HEK293 (cell line): ENCODE results near the gene GLMP.

Experiments
- CTCF ChIA-PET: fragments of 350-600 bp; formaldehyde crosslinking; extraction: SDS; loops from one replicate; lab custom pipeline; 2021; ENCODE audit warnings: antibody characterized with exemption; lab: Yijun Ruan, JAX
- POLR2A ChIA-PET: fragments of 300-600 bp; formaldehyde crosslinking; extraction: SDS; loops from one replicate; lab custom pipeline; 2020; ENCODE audit warnings: antibody characterized with exemption, inconsistent platforms; lab: Yijun Ruan, JAX
- H3K27ac ChIP-seq: fragments of 200-500 bp; sonication (Bioruptor generic); 2 replicates; pipeline ENCODE4 v1.5.1; 2014; ENCODE audit warnings: low read depth, low read length, control low read depth, inconsistent platforms; ENCODE audit errors: extremely low read depth
- H3K36me3 ChIP-seq, 2 experiments: fragments of 200-500 bp in 1 of 2; sonication (Bioruptor generic) in 1 of 2; 1 replicate in 1 of 2; 2 replicates in 1 of 2; pipeline ENCODE4 v1.5.1; 2014 to 2017; ENCODE audit warnings: inconsistent platforms in 2 of 2, low read length in 2 of 2; ENCODE audit not compliant: control insufficient read depth in 2 of 2, insufficient read depth in 1 of 2
- H3K4me1 ChIP-seq: fragments of 200-500 bp; sonication (Bioruptor generic); 2 replicates; pipeline ENCODE4 v1.5.1; 2014; ENCODE audit warnings: mild to moderate bottlenecking, low read length, inconsistent platforms; ENCODE audit not compliant: control insufficient read depth, insufficient read depth
- H3K4me3 ChIP-seq: 2 replicates; pipeline ENCODE4 v1.5.1; 2011; ENCODE audit warnings: low read depth, mild to moderate bottlenecking, control low read depth, low read length, moderate library complexity
- H3K9me3 ChIP-seq: fragments of 200-500 bp; sonication (Bioruptor generic); 2 replicates; pipeline ENCODE4 v1.5.1; 2014; ENCODE audit warnings: low read depth, low read length, inconsistent platforms; ENCODE audit not compliant: control insufficient read depth, insufficient read depth
- EGR2 ChIP-seq: fragments of 450-650 bp; formaldehyde crosslinking; IDR thresholded peaks from 2 replicates; pipeline ENCODE4 v1.5.1; 2016; ENCODE audit warnings: low read depth, missing biosample characterization, missing genetic modification characterization
- OSR2 ChIP-seq: fragments of 450-650 bp; formaldehyde crosslinking; IDR thresholded peaks from 2 replicates; pipeline ENCODE4 v1.5.1; 2016; ENCODE audit warnings: missing biosample characterization, missing genetic modification characterization
- REPIN1 ChIP-seq: fragments of 450-650 bp; formaldehyde crosslinking; IDR thresholded peaks from 2 replicates; pipeline ENCODE4 v1.5.1; 2017; ENCODE audit warnings: missing biosample characterization, missing genetic modification characterization, low read depth
- YY1 ChIP-seq: fragments of 450-650 bp; formaldehyde crosslinking; IDR thresholded peaks from 2 replicates; pipeline ENCODE4 v1.5.1; 2018; ENCODE audit warnings: missing biosample characterization, missing genetic modification characterization
- ZNF146 ChIP-seq: fragments of 450-650 bp; formaldehyde crosslinking; IDR thresholded peaks from 2 replicates; pipeline ENCODE4 v1.5.1; 2016; ENCODE audit warnings: missing biosample characterization, missing genetic modification characterization
- ZNF16 ChIP-seq: fragments of 450-650 bp; formaldehyde crosslinking; IDR thresholded peaks from 2 replicates; pipeline ENCODE4 v1.5.1; 2016; ENCODE audit warnings: low read depth, missing biosample characterization, missing genetic modification characterization
- ZNF175 ChIP-seq: fragments of 450-650 bp; formaldehyde crosslinking; IDR thresholded peaks from 2 replicates; pipeline ENCODE4 v1.5.1; 2016; ENCODE audit warnings: missing biosample characterization, missing genetic modification characterization
- ZNF184 ChIP-seq: fragments of 450-650 bp; IDR thresholded peaks from 2 replicates; pipeline ENCODE4 v1.5.1; 2018; ENCODE audit warnings: missing biosample characterization, mild to moderate bottlenecking, missing genetic modification characterization
- ZNF202 ChIP-seq: fragments of 450-650 bp; formaldehyde crosslinking; IDR thresholded peaks from 2 replicates; pipeline ENCODE4 v1.5.1; 2016; ENCODE audit warnings: missing biosample characterization, missing genetic modification characterization, borderline replicate concordance
- ZNF23 ChIP-seq: fragments of 450-650 bp; formaldehyde crosslinking; IDR thresholded peaks from 2 replicates; pipeline ENCODE4 v1.5.1; 2016; ENCODE audit warnings: missing biosample characterization, missing genetic modification characterization, borderline replicate concordance
- ZNF24 ChIP-seq: fragments of 450-650 bp; formaldehyde crosslinking; IDR thresholded peaks from 2 replicates; pipeline ENCODE4 v1.5.1; 2016; ENCODE audit warnings: missing biosample characterization, missing genetic modification characterization
- ZNF311 ChIP-seq: fragments of 450-650 bp; formaldehyde crosslinking; IDR thresholded peaks from 2 replicates; pipeline ENCODE4 v1.5.1; 2017; ENCODE audit warnings: missing biosample characterization, missing genetic modification characterization, borderline replicate concordance
- ZNF335 ChIP-seq: fragments of 450-650 bp; formaldehyde crosslinking; conservative IDR thresholded peaks from 2 replicates; pipeline ENCODE4 v1.5.1; 2016; ENCODE audit warnings: missing biosample characterization, missing genetic modification characterization
- ZNF514 ChIP-seq: fragments of 450-650 bp; formaldehyde crosslinking; IDR thresholded peaks from 2 replicates; pipeline ENCODE4 v1.5.1; 2016; ENCODE audit warnings: missing biosample characterization, missing genetic modification characterization
- ZNF571 ChIP-seq: fragments of 450-650 bp; formaldehyde crosslinking; IDR thresholded peaks from 2 replicates; pipeline ENCODE4 v1.5.0; 2017; ENCODE audit warnings: missing biosample characterization, missing genetic modification characterization
- ZNF585B ChIP-seq: fragments of 450-650 bp; formaldehyde crosslinking; IDR thresholded peaks from 2 replicates; pipeline ENCODE4 v1.5.1; 2016; ENCODE audit warnings: missing biosample characterization, missing genetic modification characterization
- ZNF610 ChIP-seq: fragments of 450-650 bp; formaldehyde crosslinking; IDR thresholded peaks from 2 replicates; pipeline ENCODE4 v1.5.1; 2016; ENCODE audit warnings: missing biosample characterization, missing genetic modification characterization, borderline replicate concordance
- ZNF664 ChIP-seq: fragments of 450-650 bp; formaldehyde crosslinking; IDR thresholded peaks from 2 replicates; pipeline ENCODE4 v1.5.1; 2016; ENCODE audit warnings: missing biosample characterization, missing genetic modification characterization
- ZNF747 ChIP-seq: fragments of 450-650 bp; formaldehyde crosslinking; IDR thresholded peaks from 2 replicates; pipeline ENCODE4 v1.5.1; 2016; ENCODE audit warnings: missing biosample characterization, missing genetic modification characterization
- ZNF791 ChIP-seq: fragments of 450-650 bp; formaldehyde crosslinking; IDR thresholded peaks from 2 replicates; pipeline ENCODE4 v1.5.1; 2016; ENCODE audit warnings: missing biosample characterization, missing genetic modification characterization
- ZSCAN16 ChIP-seq: fragments of 450-650 bp; formaldehyde crosslinking; IDR thresholded peaks from 2 replicates; pipeline ENCODE4 v1.5.1; 2016; ENCODE audit warnings: missing biosample characterization, missing genetic modification characterization
- ZSCAN23 ChIP-seq: fragments of 450-650 bp; formaldehyde crosslinking; IDR thresholded peaks from 2 replicates; pipeline ENCODE4 v1.5.1; 2016; ENCODE audit warnings: missing biosample characterization, missing genetic modification characterization
- TF ChIP-seq, protein P1 (sequence below): fragments of 450-650 bp; formaldehyde crosslinking; IDR thresholded peaks from 2 replicates; pipeline ENCODE4 v1.5.1; 2017; ENCODE audit warnings: missing biosample characterization, missing genetic modification characterization
- TF ChIP-seq, protein P2 (sequence below): fragments of 450-650 bp; formaldehyde crosslinking; IDR thresholded peaks from 2 replicates; pipeline ENCODE4; 2016; ENCODE audit warnings: missing biosample characterization, missing genetic modification characterization
- TF ChIP-seq, protein P3 (sequence below): fragments of 450-650 bp; formaldehyde crosslinking; IDR thresholded peaks from 2 replicates; pipeline ENCODE4 v1.5.1; 2016; ENCODE audit warnings: missing biosample characterization, missing genetic modification characterization, low read depth
- TF ChIP-seq, protein P4 (sequence below): fragments of 450-650 bp; formaldehyde crosslinking; IDR thresholded peaks from 2 replicates; pipeline ENCODE4 v1.5.1; 2016; ENCODE audit warnings: missing biosample characterization, missing genetic modification characterization

Gene GLMP

DNA sequence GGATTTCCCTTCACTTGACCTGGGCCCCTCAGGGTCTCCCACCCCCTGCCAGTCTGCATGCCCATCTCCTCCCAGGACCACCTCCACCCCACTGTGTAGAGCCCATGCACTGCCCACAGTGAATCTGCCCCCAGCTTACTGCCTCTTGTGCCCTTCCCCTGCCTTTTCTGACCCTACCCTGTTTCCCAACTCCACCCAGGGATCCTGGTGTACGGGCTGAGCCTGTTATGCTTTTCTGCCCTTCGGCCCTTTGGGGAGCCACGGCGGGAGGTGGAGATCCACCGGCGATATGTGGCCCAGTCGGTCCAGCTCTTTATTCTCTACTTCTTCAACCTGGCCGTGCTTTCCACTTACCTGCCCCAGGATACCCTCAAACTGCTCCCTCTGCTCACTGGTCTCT lies 9.4 kb downstream of the GLMP start:
- POLR2A ChIA-PET = no interaction called here
- no peak overlapping the region for H3K4me3 ChIP-seq
- CTCF ChIA-PET = interaction anchor here (0.5 kb wide), 1 partner anchor 1951 kb away, joined by 3 read pairs; no protein-coding TSS in a partner anchor
- no peak for TF ChIP-seq ZSCAN23 (tag by site-specific recombination)
- no peak for TF ChIP-seq ZNF747 (tag by site-specific recombination)
- no peak for TF ChIP-seq ZNF585B (tag by site-specific recombination)
- no peak for TF ChIP-seq ZNF335 (tag by site-specific recombination)
- TF ChIP-seq, all 188 proteins: peak for 0
- H3K9me3 ChIP-seq = no peaks in the 10 kb centered on the region
- H3K4me1 ChIP-seq = peaks cover under 1% of the 10 kb centered on the region
- H3K27ac ChIP-seq = no peak overlapping the region
- H3K36me3 ChIP-seq = peaks cover 4 to 37% of the 10 kb centered on the region in 2 experiments; a peak in 2 of 3 replicates

DNA sequence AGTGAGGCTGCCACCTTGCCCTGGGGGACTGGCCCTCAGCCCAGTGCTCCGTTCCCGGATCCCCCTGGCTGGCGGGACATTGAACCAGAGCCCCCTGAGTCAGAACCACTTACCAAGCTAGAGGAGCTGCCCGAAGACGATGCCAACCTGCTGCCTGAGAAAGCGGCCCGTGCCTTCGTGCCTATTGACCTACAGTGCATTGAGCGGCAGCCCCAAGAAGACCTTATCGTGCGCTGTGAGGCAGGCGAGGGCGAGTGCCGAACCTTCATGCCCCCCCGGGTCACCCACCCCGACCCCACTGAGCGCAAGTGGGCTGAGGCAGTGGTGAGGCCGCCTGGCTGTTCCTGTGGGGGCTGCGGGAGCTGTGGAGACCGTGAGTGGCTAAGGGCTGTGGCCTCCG lies 10.0 kb downstream of the GLMP start:
- Histone ChIP-seq H3K9me3 (no peaks in the 10 kb centered on the region), H3K36me3 (peaks cover 4 to 38% of the 10 kb centered on the region in 2 experiments; a peak in 2 of 3 replicates), H3K27ac (no peak overlapping the region), H3K4me1 (peaks cover 4% of the 10 kb centered on the region; the same call in 1 of the 2 replicates), H3K4me3 (no peak overlapping the region)
- TF ChIP-seq ZNF571 (tag by site-specific recombination) = no peak
- no peak for TF ChIP-seq ZNF175 (tag by site-specific recombination)
- no peak for TF ChIP-seq ZNF747 (tag by site-specific recombination)
- TF ChIP-seq ZNF146 (tag by site-specific recombination) = no peak
- no peak for TF ChIP-seq ZNF184 (tag by site-specific recombination)
- no peak for TF ChIP-seq ZSCAN16 (tag by site-specific recombination)
- TF ChIP-seq ZNF16 (tag by site-specific recombination) = no peak
- no peak for TF ChIP-seq REPIN1 (tag by site-specific recombination)
- TF ChIP-seq ZNF202 (tag by site-specific recombination) = no peak
- TF ChIP-seq, protein P1, sequence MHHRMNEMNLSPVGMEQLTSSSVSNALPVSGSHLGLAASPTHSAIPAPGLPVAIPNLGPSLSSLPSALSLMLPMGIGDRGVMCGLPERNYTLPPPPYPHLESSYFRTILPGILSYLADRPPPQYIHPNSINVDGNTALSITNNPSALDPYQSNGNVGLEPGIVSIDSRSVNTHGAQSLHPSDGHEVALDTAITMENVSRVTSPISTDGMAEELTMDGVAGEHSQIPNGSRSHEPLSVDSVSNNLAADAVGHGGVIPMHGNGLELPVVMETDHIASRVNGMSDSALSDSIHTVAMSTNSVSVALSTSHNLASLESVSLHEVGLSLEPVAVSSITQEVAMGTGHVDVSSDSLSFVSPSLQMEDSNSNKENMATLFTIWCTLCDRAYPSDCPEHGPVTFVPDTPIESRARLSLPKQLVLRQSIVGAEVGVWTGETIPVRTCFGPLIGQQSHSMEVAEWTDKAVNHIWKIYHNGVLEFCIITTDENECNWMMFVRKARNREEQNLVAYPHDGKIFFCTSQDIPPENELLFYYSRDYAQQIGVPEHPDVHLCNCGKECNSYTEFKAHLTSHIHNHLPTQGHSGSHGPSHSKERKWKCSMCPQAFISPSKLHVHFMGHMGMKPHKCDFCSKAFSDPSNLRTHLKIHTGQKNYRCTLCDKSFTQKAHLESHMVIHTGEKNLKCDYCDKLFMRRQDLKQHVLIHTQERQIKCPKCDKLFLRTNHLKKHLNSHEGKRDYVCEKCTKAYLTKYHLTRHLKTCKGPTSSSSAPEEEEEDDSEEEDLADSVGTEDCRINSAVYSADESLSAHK (tag by site-specific recombination) = no peak
- no peak for TF ChIP-seq ZNF311
- no peak for TF ChIP-seq ZNF664 (tag by site-specific recombination)
- no peak for TF ChIP-seq ZNF791 (tag by site-specific recombination)
- TF ChIP-seq EGR2 (tag by site-specific recombination) = no peak
- no peak for TF ChIP-seq ZNF23 (tag by site-specific recombination)
- no peak for TF ChIP-seq ZNF610 (tag by site-specific recombination)
- TF ChIP-seq OSR2 (tag by site-specific recombination) = no peak
- TF ChIP-seq ZNF514 = no peak
- ChIA-PET CTCF (no interaction called here), POLR2A (no interaction called here)

DNA sequence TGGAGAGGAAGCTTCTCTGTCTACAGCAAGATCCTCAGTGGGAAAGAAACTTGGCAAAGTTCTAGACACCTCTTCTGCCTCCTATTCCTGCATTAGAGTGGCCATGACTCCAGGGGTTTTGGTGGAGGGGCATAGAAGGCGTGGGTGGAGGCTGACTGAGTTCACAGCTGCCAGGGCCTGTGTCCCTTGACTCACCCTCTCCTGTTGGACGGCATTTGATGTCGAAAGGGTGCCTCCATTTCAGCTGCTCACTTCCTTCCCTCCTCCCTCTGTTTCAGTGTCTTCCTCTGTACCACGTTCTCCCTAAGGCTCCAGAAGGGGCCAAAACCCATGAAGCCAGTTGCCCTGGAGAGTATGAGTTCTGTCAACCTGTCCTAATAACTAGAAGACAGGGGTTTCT lies 10.7 kb downstream of the GLMP start:
- POLR2A ChIA-PET = no interaction called here
- Histone ChIP-seq H3K36me3 (peaks cover 4 to 43% of the 10 kb centered on the region in 2 experiments; a peak in 2 of 3 replicates), H3K27ac (no peak overlapping the region), H3K4me1 (peaks cover 4% of the 10 kb centered on the region; the same call in 1 of the 2 replicates), H3K9me3 (no peaks in the 10 kb centered on the region), H3K4me3 (no peak overlapping the region)
- CTCF ChIA-PET = interaction anchor here (0.8 kb wide), 1 partner anchor 35 kb away, joined by 4 read pairs; no protein-coding TSS in a partner anchor
- TF ChIP-seq YY1 (no peak), ZNF24 (tag by site-specific recombination) (no peak)
- TF ChIP-seq, protein P2, sequence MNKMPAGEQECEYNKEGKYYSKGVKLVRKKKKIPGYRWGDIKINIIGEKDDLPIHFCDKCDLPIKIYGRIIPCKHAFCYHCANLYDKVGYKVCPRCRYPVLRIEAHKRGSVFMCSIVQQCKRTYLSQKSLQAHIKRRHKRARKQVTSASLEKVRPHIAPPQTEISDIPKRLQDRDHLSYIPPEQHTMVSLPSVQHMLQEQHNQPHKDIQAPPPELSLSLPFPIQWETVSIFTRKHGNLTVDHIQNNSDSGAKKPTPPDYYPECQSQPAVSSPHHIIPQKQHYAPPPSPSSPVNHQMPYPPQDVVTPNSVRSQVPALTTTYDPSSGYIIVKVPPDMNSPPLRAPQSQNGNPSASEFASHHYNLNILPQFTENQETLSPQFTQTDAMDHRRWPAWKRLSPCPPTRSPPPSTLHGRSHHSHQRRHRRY (tag by site-specific recombination) = no peak
- TF ChIP-seq, protein P3, sequence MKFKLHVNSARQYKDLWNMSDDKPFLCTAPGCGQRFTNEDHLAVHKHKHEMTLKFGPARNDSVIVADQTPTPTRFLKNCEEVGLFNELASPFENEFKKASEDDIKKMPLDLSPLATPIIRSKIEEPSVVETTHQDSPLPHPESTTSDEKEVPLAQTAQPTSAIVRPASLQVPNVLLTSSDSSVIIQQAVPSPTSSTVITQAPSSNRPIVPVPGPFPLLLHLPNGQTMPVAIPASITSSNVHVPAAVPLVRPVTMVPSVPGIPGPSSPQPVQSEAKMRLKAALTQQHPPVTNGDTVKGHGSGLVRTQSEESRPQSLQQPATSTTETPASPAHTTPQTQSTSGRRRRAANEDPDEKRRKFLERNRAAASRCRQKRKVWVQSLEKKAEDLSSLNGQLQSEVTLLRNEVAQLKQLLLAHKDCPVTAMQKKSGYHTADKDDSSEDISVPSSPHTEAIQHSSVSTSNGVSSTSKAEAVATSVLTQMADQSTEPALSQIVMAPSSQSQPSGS = no peak
- TF ChIP-seq, protein P4, sequence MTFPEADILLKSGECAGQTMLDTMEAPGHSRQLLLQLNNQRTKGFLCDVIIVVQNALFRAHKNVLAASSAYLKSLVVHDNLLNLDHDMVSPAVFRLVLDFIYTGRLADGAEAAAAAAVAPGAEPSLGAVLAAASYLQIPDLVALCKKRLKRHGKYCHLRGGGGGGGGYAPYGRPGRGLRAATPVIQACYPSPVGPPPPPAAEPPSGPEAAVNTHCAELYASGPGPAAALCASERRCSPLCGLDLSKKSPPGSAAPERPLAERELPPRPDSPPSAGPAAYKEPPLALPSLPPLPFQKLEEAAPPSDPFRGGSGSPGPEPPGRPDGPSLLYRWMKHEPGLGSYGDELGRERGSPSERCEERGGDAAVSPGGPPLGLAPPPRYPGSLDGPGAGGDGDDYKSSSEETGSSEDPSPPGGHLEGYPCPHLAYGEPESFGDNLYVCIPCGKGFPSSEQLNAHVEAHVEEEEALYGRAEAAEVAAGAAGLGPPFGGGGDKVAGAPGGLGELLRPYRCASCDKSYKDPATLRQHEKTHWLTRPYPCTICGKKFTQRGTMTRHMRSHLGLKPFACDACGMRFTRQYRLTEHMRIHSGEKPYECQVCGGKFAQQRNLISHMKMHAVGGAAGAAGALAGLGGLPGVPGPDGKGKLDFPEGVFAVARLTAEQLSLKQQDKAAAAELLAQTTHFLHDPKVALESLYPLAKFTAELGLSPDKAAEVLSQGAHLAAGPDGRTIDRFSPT (tag by site-specific recombination) = no peak
